Measurements from ENCODE around the gene CACNG1.

The CACNG1 gene

DNA sequence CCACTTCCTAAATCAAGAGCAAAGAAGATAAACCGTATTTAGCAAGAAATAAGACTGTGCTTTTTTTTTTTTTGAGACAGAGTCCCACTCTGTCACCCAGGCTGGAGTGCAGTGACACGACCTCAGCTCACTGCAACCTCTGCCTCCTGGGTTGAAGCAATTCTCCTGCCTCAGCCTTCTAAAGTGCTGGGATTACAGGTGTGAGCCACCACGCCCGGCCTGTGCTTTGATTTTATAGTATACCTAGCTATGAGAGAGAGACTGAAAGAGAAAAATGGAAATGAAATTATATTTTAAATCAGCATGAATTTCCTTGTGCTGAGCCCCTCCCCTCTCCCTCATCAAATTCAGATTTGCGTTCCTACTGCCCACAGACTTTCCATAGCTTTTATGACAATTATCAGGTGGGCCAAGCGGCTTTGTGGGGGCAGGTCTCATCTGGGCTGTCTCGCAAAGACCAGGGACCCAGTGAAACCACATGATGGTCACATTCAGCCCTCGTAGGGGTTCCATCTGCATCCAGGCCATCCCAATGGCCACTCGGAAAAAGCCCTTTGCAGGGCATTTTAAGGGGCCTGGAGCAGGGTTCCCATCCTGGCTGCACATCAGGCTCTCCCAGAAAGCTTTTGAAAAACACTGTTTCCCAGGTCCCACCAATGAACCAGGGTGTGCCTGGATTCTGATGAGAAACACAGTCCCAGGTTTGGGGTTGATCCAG lies 8.5 kb downstream of the CACNG1 start:
- Histone ChIP-seq H3K4me1 (peaks cover 0 to 23% (median 16%) of the 10 kb centered on the region in 10 experiments; a peak in 16 of 20 replicates), H3K27ac (no peak overlapping the region), H3K36me3 (no peaks in the 10 kb centered on the region), H3K9me3 (replicated peaks in 1 of 11) (peaks cover 21 to 37% (median 27%) of the 10 kb centered on the region in 11 experiments), H3K27me3 (no peaks in the 10 kb centered on the region), H4K20me1 (no peaks in the 10 kb centered on the region), H3K9ac (no peak overlapping the region), H3K4me2 (no peak overlapping the region), H3K4me3 (no peak overlapping the region)
- TF ChIP-seq Cebpa-rat (IDR thresholded peaks at IDR 0.05): no peak

DNA sequence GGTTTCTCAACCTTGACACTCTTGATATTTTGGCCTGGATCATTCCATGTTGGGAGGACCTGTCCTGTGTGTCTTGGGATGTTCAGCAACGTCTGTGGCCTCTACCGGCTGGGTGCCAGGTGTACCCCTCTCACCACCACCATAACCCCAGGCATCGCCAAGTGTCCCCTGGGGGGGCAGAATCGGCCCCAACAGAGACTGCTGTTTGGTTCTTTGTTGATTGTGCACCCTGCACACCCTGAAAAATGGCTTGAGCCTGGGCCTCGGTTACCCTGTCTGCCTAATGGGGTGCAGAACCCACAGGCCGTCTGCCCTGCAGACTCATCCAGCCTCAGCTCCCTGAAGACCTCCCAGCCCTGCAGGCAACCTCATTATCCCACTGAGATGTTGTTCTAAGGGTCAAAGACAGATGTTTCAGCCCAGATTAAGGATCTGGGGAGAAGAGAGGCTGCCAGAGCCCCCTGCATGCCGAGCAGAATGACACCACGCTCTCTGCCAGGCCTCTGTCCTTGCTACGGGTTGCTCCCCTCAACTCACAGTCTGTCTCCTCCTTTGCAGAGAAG lies 9.2 kb downstream of the CACNG1 start:
- peaks cover 0 to 23% (median 16%) of the 10 kb centered on the region in 10 experiments; a peak in 16 of 20 replicates for H3K4me1 ChIP-seq
- H3K27ac ChIP-seq: no peak overlapping the region
- H3K27me3 ChIP-seq: no peaks in the 10 kb centered on the region
- H3K4me2 ChIP-seq: no peak overlapping the region
- H3K4me3 ChIP-seq: no peak overlapping the region
- no peak for TF ChIP-seq Cebpa-rat (IDR thresholded peaks at IDR 0.05)
- H4K20me1 ChIP-seq: no peaks in the 10 kb centered on the region
- no peaks in the 10 kb centered on the region for H3K36me3 ChIP-seq
- peaks cover 15 to 31% (median 20%) of the 10 kb centered on the region in 11 experiments for H3K9me3 ChIP-seq (replicated peaks in 1 of 11)
- no peak overlapping the region for H3K9ac ChIP-seq

DNA sequence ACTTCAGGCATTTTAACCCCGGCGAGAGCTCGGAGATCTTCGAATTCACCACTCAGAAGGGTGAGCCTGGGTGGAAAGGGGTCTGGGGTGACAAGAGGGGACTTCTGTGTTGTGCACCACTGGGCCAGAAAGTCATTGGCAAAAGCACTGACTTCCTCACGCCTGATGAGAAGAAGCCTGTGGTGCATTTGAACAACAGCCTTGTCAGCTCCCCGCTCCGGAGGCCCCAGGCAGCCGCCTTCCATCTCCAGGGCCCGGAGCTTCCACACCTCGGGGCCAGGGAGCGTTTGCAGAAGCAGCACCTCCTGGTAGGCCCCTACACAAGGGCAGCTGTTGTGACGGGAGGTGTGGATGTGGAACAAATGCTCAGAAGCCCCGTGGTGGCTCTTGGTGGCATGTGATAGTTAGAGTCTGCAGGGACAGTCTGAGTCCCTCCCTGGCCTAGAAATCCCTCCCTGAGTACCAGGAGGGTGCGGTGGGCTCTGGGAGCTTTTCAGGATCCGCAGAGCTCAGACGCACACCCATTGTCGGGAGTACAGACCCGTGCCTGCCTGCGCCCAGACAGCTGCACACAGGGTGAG lies 9.7 kb downstream of the CACNG1 start:
- Histone ChIP-seq H3K9ac (no peak overlapping the region), H3K27ac (no peak overlapping the region), H3K27me3 (no peaks in the 10 kb centered on the region), H4K20me1 (no peaks in the 10 kb centered on the region), H3K36me3 (no peaks in the 10 kb centered on the region), H3K9me3 (replicated peaks in 1 of 11) (peaks cover 9 to 25% (median 14%) of the 10 kb centered on the region in 11 experiments), H3K4me1 (peaks cover 0 to 23% (median 16%) of the 10 kb centered on the region in 10 experiments; a peak in 16 of 20 replicates), H3K4me3 (no peak overlapping the region), H3K4me2 (no peak overlapping the region)
- no peak for TF ChIP-seq Cebpa-rat (IDR thresholded peaks at IDR 0.05)

GRCh38 chr17:67054608-67055007 lies 10.3 kb downstream of the CACNG1 start:
- Histone ChIP-seq H3K27me3 (no peaks in the 10 kb centered on the region), H3K4me1 (peaks cover 0 to 23% (median 16%) of the 10 kb centered on the region in 10 experiments; a peak in 16 of 20 replicates), H3K9ac (no peak overlapping the region), H3K36me3 (no peaks in the 10 kb centered on the region), H3K4me3 (no peak overlapping the region), H3K9me3 (replicated peaks in 1 of 11) (peaks cover 4 to 20% (median 9%) of the 10 kb centered on the region in 11 experiments), H3K27ac (no peak overlapping the region), H4K20me1 (no peaks in the 10 kb centered on the region), H3K4me2 (no peak overlapping the region)
- TF ChIP-seq Cebpa-rat (IDR thresholded peaks at IDR 0.05): no peak

DNA sequence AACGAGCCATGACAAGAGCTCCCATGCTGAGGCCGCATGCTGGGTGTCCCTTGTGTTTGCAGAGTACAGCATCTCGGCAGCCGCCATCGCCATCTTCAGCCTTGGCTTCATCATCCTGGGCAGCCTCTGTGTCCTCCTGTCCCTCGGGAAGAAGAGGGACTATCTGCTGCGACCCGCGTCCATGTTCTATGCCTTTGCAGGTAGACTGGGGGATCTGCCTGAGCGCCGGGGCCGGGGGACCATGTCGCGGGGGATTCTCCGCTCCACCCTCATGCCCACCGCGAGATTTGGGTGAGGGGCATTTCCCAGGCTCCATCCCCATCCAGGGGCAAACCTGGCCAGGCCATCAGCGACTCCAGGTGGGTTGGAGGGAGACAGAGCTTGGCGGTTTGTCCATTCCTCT lies 10.7 kb downstream of the CACNG1 start:
- H3K27me3 ChIP-seq: no peaks in the 10 kb centered on the region
- no peak overlapping the region for H3K4me3 ChIP-seq
- no peak overlapping the region for H3K4me2 ChIP-seq
- H3K9ac ChIP-seq: no peak overlapping the region
- H3K36me3 ChIP-seq: no peaks in the 10 kb centered on the region
- no peaks in the 10 kb centered on the region for H4K20me1 ChIP-seq
- peaks cover 0 to 15% (median 8%) of the 10 kb centered on the region in 11 experiments; a peak in 13 of 22 replicates for H3K9me3 ChIP-seq (replicated peaks in 1 of 11)
- TF ChIP-seq Cebpa-rat (IDR thresholded peaks at IDR 0.05): no peak
- peaks cover 0 to 23% (median 16%) of the 10 kb centered on the region in 10 experiments; a peak in 16 of 20 replicates for H3K4me1 ChIP-seq
- no peak overlapping the region for H3K27ac ChIP-seq

DNA sequence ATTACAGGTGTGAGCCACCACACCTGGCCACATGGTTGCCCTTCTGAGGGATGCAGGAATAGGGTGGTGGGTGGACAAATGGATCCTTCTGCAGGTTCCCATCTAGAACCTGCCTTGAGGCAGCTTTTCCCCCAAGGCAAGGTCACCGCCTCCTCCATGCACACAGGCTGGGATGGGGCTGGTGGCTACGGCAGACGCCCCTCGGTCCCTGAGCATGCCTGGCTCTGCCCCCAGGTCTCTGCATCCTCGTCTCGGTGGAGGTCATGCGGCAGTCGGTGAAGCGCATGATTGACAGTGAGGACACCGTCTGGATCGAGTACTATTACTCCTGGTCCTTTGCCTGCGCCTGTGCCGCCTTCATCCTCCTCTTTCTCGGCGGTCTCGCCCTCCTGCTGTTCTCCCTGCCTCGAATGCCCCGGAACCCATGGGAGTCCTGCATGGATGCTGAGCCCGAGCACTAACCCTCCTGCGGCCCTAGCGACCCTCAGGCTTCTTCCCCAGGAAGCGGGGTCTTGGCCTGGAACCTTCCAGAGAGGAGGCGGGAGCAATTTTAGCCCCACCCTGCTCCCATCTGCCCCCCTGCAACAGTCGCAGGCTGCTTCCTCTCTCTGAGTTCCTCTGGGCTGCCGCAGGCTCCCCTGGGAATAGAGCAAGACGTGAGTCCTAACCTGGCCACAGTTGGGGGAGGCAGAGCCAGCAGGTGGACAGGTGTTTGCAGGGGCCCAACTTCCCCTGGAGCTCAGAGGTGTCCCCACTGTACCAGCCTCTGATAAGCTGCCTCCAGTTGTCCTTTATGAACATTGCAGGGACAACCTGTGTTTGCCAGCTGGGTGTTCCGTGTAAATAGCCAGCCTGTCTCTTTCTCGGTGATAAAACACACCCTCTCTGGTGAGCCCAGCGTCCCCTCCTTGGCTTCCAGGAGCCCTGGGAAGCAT lies 11.7 kb downstream of the CACNG1 start:
- H3K4me1 ChIP-seq: peaks cover 0 to 23% (median 16%) of the 10 kb centered on the region in 10 experiments; a peak in 16 of 20 replicates
- H3K4me2 ChIP-seq: peak overlapping the region in 9 of 11 experiments; percentile 26 to 72 (median 60); a peak in 17 of 22 replicates
- TF ChIP-seq Cebpa-rat (IDR thresholded peaks at IDR 0.05): no peak
- H3K4me3 ChIP-seq: no peak overlapping the region
- H4K20me1 ChIP-seq: no peaks in the 10 kb centered on the region
- peaks cover 0 to 14% (median 6%) of the 10 kb centered on the region in 11 experiments; a peak in 10 of 22 replicates for H3K9me3 ChIP-seq (replicated peaks in 1 of 11)
- no peaks in the 10 kb centered on the region for H3K27me3 ChIP-seq
- 0 out of 22 replicates have a peak overlapping the region, but pooled peaks of 1 of the 11 experiments have one; percentile 15 for H3K9ac ChIP-seq
- peaks cover 0 to 5% (median 0%) of the 10 kb centered on the region in 11 experiments; a peak in 1 of 22 replicates for H3K36me3 ChIP-seq
- peak overlapping the region in 2 of 11 experiments; percentile 25 to 32; a peak in 3 of 22 replicates for H3K27ac ChIP-seq

GRCh38 chr17:67056746-67057490 lies 12.6 kb downstream of the CACNG1 start:
- H3K4me2 ChIP-seq: peak overlapping the region in 9 of 11 experiments; percentile 26 to 72 (median 60); a peak in 17 of 22 replicates
- TF ChIP-seq Cebpa-rat (IDR thresholded peaks at IDR 0.05): no peak
- H3K27ac ChIP-seq: peak overlapping the region in 2 of 11 experiments; percentile 25 to 32; a peak in 3 of 22 replicates
- 0 out of 22 replicates have a peak overlapping the region, but pooled peaks of 1 of the 11 experiments have one; percentile 15 for H3K9ac ChIP-seq
- H3K27me3 ChIP-seq: no peaks in the 10 kb centered on the region
- H4K20me1 ChIP-seq: no peaks in the 10 kb centered on the region
- H3K36me3 ChIP-seq: peaks cover 0 to 5% (median 0%) of the 10 kb centered on the region in 11 experiments; a peak in 1 of 22 replicates
- H3K4me3 ChIP-seq: no peak overlapping the region
- peaks cover 0 to 14% (median 6%) of the 10 kb centered on the region in 11 experiments; a peak in 10 of 22 replicates for H3K9me3 ChIP-seq (replicated peaks in 1 of 11)
- H3K4me1 ChIP-seq: peaks cover 0 to 23% (median 16%) of the 10 kb centered on the region in 10 experiments; a peak in 16 of 20 replicates

DNA sequence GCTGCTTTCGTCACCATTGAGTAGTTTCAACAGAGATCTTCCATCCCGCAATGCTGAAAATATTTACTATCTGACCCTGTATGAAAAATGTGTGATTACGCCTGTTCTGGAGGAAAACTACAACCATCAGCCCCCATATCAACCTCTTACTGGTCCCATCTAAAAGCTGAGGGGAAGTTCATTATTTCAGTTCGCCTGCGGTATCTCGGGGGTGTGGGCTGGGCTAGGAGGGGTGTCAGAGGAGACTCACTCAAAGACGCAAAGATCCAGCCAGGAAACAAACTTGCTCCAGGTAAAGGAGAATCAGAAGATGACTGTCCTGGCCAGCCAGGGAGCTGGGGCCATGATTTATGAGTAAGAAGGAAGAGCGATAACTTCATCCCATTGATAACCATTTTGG lies 13.7 kb downstream of the CACNG1 start:
- TF ChIP-seq Cebpa-rat (IDR thresholded peaks at IDR 0.05): no peak
- Histone ChIP-seq H3K4me3 (no peak overlapping the region), H3K27ac (no peak overlapping the region), H3K4me2 (no peak overlapping the region), H4K20me1 (no peaks in the 10 kb centered on the region), H3K9me3 (replicated peaks in 1 of 11) (peaks cover 0 to 14% (median 6%) of the 10 kb centered on the region in 11 experiments; a peak in 10 of 22 replicates), H3K36me3 (peaks cover 0 to 5% (median 0%) of the 10 kb centered on the region in 11 experiments; a peak in 1 of 22 replicates), H3K4me1 (peaks cover 0 to 23% (median 16%) of the 10 kb centered on the region in 10 experiments; a peak in 16 of 20 replicates), H3K9ac (no peak overlapping the region), H3K27me3 (no peaks in the 10 kb centered on the region)

Measured in BLaER1 treated with 17β-estradiol and CSF1 and Interleukin-3, amounts not matched to agents 10 nM and 100 nM (cell line).